DMS79 (cell line): ENCODE data around the gene SENP7.
"Not testable (repeated sequence)": the region's sequence is repeated elsewhere in the genome, so short reads cannot be mapped to it uniquely, and the experiment has no call there.

Source experiments
- DNase-seq: peaks from one replicate; lab custom pipeline; 2025; lab: John Stamatoyannopoulos, UW

The SENP7 gene

GRCh38 chr3:101521211-101521701 lies 8.2 kb upstream of the SENP7 start:
- no peak for DNase-seq

DNA sequence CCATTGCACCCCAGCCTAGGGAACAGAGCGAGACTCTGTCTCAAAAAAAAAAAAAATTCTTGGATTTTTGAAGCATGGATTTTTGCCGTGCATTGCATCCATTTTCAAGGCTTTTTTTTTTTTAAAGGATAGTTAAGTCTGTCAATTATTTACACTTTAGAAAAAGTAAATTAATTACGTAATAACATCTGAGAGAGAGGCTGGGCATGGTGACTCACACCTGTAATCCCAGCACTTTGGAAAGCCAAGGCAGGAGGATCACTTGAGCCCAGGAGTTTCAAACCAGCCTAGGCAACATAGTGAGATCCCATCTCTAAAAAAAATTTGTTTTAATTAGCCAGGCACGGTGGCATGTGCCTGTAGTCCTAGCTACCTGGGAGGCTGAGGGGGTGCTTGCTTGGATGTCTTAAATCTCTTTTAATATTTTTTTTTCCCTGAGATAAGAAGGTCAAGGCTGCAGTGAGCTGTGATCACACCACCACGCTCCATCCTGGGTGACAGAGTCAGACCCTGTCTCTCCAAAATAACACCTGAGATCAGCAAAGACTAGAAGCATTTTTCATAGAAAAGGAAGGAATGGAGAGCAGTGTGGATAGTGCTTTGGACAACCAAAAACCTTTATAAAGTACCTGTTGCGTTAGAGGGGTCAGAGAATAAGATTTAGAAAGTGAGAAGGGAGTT lies 6.8 kb upstream of the SENP7 start:
- DNase-seq: no peak

- DNase-seq: no peak
Observed at GRCh38 chr3:101518421-101518871, 5.4 kb upstream of the SENP7 start.

- no peak for DNase-seq
Observed at GRCh38 chr3:101513419-101513986, 491 bp upstream of the SENP7 start.

GRCh38 chr3:101512396-101512645 lies 691 bp downstream of the SENP7 start:
- no peak for DNase-seq

- no peak for DNase-seq
Observed at GRCh38 chr3:101509811-101510210, 3.2 kb downstream of the SENP7 start.

DNA sequence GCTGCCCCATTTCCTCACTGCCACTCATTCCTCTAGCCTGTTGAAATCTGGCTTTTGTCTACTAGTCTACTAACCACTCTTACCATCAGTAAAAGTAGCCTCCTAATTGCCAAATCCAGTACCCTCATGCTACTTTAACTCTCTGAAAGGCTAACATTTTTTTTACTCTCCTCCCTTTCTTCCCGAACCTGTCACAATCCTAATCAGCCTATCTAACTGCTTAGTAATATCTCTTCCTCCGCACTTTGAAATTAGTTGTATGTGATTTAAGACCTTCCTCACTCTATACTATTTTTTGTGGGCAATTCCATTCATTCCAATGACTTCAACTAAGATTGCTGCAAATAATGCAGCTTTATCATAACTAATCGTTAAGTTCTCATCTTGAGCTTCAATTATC lies 3.7 kb downstream of the SENP7 start:
- no peak for DNase-seq

GRCh38 chr3:101501783-101502182 lies 11.2 kb downstream of the SENP7 start:
- DNase-seq: no peak

- no peak for DNase-seq
Observed at GRCh38 chr3:101500208-101500607, 12.8 kb downstream of the SENP7 start.

DNA sequence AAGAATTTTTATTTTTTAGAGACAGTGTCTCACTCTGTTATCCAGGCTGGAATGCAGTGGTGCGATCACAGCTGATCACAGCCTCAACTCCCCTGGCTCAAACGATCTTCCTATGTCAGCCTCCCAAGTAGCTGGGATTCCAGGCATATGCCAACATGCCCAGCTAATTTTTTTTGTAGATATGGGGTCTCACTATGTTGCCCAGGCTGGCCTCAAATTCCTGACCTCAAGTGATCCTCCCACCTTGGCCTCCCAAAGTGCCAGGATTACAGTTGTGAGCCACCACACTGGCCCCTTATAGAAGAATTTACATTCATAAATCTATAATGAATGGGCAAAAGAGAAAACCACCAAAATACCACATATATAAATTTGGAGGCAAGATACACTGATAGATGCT lies 15.2 kb downstream of the SENP7 start:
- DNase-seq: no peak

- DNase-seq: no peak
Observed at GRCh38 chr3:101495552-101495951, 17.5 kb downstream of the SENP7 start.

DNA sequence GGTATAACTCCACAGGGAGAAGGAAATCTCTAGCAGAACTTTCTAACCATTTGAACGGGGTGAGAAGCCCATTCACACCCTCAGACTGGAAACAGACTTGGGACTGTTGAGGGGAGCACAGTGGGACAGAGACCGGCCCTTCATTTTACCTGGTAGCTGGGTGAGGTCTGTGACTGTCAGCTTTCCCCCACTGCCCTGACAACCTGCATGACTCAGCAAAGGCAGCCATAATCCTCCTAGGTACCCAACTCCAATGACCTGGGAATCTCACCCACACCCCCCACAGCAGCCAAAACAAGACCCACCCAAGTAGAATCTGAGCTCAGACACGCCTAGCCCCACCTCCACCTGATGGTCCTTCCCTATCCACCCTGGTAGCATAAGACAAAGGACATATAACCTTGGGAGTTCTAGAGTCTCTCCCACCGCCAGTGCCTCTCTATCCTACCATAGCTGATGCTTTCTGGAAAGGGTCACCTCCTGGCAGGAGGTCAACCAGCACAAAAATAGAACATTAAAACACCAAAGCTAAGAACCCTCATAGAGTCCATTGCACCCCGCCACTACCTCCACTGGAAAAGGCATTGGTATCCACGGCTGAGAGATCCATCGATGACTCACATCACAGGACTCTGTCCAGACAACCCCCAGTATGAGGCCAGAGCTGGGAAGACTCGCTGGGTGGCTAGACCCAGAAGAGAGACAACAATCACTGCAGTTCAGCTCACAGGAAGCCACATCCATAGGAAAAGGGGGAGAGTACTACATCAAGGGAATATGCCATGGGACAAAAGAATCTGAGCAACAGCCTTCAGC lies 28.0 kb downstream of the SENP7 start:
- no peak for DNase-seq

DNA sequence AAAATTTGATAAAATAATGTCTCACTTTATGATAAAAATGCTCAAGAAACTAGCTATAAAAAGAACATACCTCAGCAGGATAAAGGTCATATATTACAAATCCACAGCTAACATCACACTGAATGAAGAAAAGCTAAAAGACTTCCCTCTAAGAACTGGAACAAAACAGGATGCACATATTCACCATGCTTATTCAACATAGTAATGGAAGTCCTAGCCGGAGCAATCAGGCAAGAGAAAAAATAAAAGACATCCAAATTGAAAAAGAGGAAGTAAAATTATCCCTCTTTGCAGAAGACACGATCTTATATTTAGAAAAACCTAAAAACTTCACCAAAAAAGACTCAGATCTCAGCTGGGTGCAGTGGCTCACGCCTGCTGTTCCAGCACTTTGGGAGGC lies 34.0 kb downstream of the SENP7 start:
- DNase-seq: no peak

GRCh38 chr3:101474841-101475552 lies 38.0 kb downstream of the SENP7 start:
- DNase-seq: not testable (repeated sequence)

- not testable (repeated sequence) for DNase-seq
Observed at GRCh38 chr3:101468676-101469075, 44.3 kb downstream of the SENP7 start.

GRCh38 chr3:101467310-101467663 lies 45.7 kb downstream of the SENP7 start:
- not testable (repeated sequence) for DNase-seq

- peak; percentile 2 for DNase-seq
Observed at GRCh38 chr3:101466465-101467309, 46.3 kb downstream of the SENP7 start.

DNA sequence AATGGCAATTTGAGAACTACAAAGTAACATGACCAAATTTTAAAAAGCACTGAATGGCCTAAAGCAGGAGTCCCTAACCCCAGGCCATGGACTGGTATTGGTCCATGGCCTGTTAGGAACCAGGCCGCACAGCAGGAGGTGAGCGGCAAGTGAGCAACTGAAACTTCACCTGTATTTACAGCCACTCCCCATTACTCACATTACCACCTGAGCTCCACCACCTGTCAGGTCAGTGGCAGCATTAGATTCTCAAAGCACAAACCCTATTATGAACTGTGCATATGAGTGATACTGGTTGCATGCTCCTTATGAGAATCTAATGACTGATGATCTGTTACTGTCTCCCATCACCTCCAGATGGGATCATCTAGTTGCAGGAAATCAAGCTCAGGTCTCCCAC lies 48.8 kb downstream of the SENP7 start:
- DNase-seq: no peak

- no peak for DNase-seq
Observed at GRCh38 chr3:101461451-101461850, 51.6 kb downstream of the SENP7 start.

GRCh38 chr3:101458387-101458786 lies 54.6 kb downstream of the SENP7 start:
- DNase-seq: no peak

DNA sequence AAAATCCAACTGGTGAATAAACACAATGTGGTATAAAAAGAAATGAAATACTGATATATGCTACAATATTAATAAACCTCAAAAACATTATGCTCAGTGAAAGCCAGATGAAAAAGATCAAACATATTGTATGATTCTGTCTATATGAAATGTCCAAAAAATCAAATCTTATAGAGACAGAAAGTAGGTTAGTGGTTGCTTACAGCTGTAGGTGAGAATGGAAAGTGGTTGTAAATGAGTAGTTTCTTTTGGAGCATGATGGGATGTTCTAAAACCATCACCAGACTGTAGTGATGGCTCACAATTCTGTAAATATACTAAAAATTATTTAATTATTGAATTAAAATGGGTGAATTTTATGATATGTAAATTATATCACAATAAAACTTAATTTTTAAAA lies 58.4 kb downstream of the SENP7 start:
- no peak for DNase-seq

GRCh38 chr3:101453961-101454360 lies 59.1 kb downstream of the SENP7 start:
- DNase-seq: no peak
